GM18519 (cell line): ENCODE results near the gene CASK.

ENCODE experiments used
- ATAC-seq: cut with Tn5 transposase; IDR thresholded peaks from one replicate; pipeline ENCODE4 v1.9.1; 2021; ENCODE audit warnings: mild to moderate bottlenecking, moderate library complexity; ENCODE audit not compliant: unreplicated experiment, low FRiP score

The CASK gene

GRCh38 chrX:41599507-41599906, 323.8 kb downstream of the CASK start:
- no peak for ATAC-seq

DNA sequence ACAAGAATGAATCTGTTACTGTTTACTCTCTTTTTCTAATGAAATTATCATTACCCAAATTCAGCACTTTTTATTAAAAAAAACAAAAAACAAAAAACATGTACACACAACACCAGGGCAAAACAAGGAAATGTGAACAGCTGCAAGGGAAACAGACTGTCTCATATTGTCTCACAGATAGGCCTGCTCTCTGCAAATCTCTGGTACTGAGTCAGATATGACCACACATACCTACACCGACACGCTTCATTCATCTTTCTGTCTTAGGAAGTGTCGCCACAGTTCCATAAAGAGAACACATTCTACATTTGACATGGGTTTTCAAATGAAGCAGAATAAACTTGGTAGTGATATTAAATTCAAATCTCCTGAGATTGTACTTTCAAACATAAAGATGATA, 326.8 kb downstream of the CASK start:
- peak; percentile 97 for ATAC-seq

GRCh38 chrX:41594634-41595033, 328.7 kb downstream of the CASK start:
- no peak for ATAC-seq

DNA sequence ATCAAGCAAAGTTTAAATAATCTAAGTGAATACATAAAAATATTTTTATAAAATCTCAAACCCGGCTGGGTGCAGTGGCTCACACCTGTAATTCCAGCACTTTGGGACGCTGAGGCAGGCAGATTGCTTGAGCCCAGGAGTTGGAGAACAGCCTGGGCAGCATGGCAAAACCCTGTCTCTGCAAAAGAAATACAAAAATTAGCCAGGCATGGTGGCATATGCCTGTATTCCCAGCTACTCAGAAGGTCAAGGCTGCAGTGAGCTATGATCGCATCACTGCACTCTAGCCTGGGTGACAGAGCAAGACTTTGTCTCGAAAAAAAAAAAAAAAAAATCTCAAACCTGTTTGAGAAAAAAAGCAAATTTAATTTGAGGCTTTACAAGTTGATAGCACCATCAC, 331.4 kb downstream of the CASK start:
- ATAC-seq: no peak

DNA sequence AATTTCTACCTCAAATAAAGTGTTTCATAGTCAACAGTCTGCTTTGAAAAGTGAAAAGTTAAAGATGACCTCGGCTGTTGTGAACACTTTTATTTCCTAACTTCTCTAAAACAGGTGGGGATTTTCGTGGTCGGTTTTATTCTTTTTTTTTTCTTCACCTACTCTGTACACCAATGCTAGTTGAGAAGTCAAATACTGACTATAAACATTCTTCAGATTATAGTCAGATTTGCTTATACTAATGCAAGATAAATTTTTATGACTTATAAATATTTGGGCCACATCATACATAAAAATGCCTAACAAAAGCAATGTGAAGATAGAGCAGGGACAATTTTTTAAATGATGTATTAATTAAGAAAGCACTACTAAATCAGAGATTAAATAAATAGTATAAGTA, 332.7 kb downstream of the CASK start:
- no peak for ATAC-seq

DNA sequence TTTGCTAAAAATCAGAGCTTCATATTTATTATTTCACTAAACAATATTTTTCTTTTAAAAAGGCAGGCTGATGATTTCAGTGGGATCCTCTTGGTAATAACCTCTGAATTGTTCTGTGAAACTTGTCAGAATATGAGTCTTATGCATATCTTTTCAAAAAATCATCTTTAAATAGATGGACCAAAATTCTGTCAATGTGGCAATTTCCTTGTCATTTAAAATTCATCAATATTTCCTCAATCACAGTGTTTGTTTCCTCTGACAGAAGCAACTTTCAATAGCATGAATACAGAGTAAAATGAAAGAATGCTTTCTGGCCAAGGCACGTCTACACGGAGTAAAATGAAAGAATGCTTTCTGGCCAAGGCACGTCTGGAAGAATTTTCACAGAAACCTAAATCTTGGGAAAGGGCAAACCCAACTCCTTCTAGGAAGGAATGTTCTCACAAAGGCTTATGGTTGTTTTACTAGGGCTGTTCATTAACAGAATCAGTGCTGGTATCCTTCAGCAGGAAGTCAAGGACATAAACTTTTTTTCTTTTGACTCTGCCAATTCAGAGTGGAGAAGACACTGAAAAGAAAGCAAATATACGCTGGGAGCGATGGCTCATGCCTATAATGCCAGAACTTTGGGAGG, 333.6 kb downstream of the CASK start:
- no peak for ATAC-seq

- ATAC-seq: no peak
Measured at GRCh38 chrX:41588271-41588670, 335.1 kb downstream of the CASK start.

- ATAC-seq: no peak
Measured at GRCh38 chrX:41580423-41581064, 342.8 kb downstream of the CASK start.

- ATAC-seq: no peak
Measured at GRCh38 chrX:41563876-41564275, 359.5 kb downstream of the CASK start.

DNA sequence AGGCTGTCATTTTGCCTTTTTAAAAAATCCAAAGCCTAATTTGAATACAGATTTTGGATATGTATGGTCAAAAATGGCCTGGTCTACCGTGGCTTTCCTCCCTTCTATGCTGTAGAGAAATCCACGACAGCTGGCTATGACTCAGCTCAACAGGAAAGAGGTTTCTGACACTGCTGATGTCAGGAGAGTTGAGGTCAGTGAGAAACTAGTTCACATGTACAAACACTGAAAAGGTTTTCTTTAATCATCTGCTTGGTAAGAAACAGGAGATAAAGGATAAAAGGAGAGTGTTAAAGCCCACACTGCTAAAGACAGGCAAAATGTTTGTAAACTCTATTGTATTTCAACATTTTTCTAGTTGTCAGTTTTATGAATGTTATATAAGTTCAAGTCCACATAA, 362.3 kb downstream of the CASK start:
- peak; percentile 88 for ATAC-seq

GRCh38 chrX:41559235-41560052, 363.9 kb downstream of the CASK start:
- ATAC-seq: no peak

DNA sequence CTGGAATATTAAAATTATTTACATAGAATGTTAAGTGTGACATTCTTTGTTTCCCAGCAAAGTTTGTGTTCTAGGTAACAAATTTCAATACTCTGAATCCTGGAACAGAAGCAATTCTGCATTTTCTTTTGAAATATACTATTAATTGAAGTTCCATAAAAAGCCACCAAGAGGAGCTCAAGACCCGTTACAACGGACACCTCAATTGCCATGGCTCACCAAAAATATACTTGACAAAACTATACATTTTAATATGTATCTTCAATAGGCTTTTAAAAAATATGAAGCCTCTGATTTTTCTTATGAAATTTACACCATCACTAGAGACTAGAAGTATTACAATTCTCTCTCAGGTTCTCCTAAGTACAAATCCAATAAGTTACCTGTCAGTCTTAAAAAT, 364.8 kb downstream of the CASK start:
- no peak for ATAC-seq

DNA sequence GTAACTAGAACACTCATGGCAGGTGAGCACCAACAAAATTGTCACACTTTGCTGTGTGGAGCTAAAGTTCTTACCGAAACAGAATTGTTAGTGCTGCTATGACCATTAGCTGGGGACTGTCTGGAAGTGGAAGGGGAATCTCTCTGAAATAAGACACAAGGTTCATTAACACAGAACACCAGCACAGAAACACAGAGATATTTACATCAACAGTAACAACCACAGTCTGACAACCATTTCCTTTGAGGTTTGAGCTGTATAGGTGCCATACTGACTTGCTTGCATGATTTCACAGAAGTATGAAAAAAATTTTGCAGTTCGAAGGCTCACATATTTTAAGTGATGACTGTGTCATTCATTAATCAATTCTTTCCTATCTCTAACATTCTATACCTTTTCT, 366.4 kb downstream of the CASK start:
- ATAC-seq: no peak

- ATAC-seq: no peak
Measured at GRCh38 chrX:41553688-41554087, 369.7 kb downstream of the CASK start.

DNA sequence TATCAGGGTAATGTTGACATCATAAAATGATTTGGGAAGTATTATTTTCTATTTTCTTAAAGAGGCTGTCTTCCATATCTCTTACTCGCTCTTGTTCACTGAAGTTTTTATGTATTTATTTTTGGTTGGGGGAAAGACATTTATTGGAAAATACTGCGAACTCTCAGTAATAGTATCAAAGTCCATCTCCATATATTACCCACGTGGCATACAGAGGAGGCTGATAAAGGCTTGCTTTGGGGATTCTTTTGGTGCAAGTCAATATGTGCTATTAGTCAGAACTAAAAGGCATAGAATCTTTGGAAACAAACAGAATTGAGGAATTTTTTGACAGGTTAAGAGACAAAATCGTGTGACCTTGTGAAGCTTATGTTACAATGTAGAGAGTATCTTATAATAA, 374.9 kb downstream of the CASK start:
- ATAC-seq: no peak

DNA sequence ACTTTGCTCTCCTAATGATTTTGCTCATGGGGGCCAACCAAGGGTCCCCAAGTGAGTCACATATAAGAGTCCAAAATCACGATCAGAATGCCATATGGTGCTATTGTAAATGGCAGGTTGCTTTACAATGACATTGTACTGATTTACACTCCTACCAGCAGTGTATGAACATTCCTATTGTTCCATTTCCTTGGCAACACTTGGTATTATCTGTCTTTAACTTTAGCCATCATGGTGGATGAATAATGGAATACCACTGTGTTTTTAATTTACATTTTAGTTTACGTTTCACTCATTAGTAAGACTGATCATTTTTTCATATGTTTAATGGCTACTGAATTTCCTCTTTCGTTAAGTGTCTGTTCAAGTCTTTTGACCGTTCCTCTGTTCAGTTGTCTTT, 379.7 kb downstream of the CASK start:
- no peak for ATAC-seq

GRCh38 chrX:41543025-41543424, 380.3 kb downstream of the CASK start:
- no peak for ATAC-seq

GRCh38 chrX:41542536-41542935, 380.8 kb downstream of the CASK start:
- ATAC-seq: no peak

- no peak for ATAC-seq
Measured at GRCh38 chrX:41542135-41542534, 381.2 kb downstream of the CASK start.

DNA sequence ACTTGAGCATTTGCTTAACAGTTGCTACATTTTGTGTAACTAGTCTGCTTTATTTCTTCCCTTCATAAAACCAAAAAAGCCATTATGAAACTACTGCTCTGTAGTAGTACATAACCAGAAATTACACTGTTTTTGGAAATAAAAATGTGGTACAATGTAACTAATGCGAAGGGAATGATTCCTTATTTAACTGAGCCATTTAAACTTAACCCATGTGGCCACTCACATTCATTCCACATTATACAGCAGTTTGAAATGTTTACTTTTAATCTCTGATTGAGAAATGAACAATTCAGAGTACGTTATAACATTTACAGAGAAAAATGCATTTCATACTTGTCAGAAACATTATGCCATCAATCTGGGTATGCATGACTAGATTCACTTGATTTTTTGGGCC, 382.0 kb downstream of the CASK start:
- ATAC-seq: no peak

DNA sequence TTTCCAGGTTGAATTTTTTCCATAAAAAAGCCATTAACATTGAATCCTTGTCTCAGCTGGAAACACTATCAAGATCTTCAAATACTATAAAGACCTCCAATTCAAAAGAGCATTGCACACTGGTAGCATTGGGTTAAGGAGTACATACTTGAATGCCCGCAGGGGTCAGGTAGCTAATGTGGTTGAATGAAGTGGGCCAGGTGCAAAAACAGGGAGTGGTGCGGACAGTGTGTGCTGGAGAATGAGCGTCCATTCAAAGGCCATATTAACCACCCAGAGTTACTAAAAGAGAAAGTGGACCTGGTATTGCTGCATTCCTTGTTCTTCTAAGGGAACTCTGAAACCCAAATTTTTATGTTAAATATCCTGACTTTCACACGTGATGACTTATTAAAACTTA, 384.6 kb downstream of the CASK start:
- ATAC-seq: no peak

GRCh38 chrX:41530085-41530484, 393.3 kb downstream of the CASK start:
- ATAC-seq: no peak
